GM23338 (cell line): ENCODE data around the gene EXOC3L4.

Source experiments
- CREB1 ChIP-seq: fragments of 250-450 bp; sonication (Bioruptor Pico); IDR thresholded peaks from 2 replicates; pipeline ENCODE4 v1.5.0; 2020; ENCODE audit warnings: low read depth, mild to moderate bottlenecking, moderate library complexity
- EZH2 ChIP-seq: fragments of 200-600 bp; sonication (generic); IDR thresholded peaks from one replicate; pipeline ENCODE4 v1.8.0; 2017; ENCODE audit warnings: antibody characterized with exemption, mild to moderate bottlenecking, low read depth; ENCODE audit not compliant: unreplicated experiment
- EZH2phosphoT487 ChIP-seq: fragments of 200-600 bp; sonication (generic); IDR thresholded peaks from one replicate; pipeline ENCODE4 v1.8.1; 2018; ENCODE audit warnings: antibody characterized with exemption; ENCODE audit not compliant: unreplicated experiment
- JUNB ChIP-seq: IDR thresholded peaks from one replicate; pipeline ENCODE4 v1.6.1; 2016; ENCODE audit warnings: antibody characterized with exemption; ENCODE audit not compliant: unreplicated experiment
- NANOG ChIP-seq: IDR thresholded peaks from 2 replicates; pipeline ENCODE4 v1.6.1; 2016; ENCODE audit warnings: antibody characterized with exemption, borderline replicate concordance
- POLR2AphosphoS5 ChIP-seq: IDR thresholded peaks from 2 replicates; pipeline ENCODE4 v1.6.1; 2016; ENCODE audit warnings: antibody characterized with exemption, low read depth
- STAT1 ChIP-seq: IDR thresholded peaks from one replicate; pipeline ENCODE4 v1.6.1; 2016; ENCODE audit warnings: antibody characterized with exemption; ENCODE audit not compliant: unreplicated experiment
- ZNF114 ChIP-seq: fragments of 250-450 bp; sonication (Bioruptor Pico); IDR thresholded peaks from 2 replicates; pipeline ENCODE4 v1.5.0; 2020; ENCODE audit warnings: mild to moderate bottlenecking, moderate library complexity
- ZNF331 ChIP-seq: fragments of 250-450 bp; sonication (Bioruptor Pico); IDR thresholded peaks from 2 replicates; pipeline ENCODE4 v1.5.0; 2020; ENCODE audit warnings: low read depth, mild to moderate bottlenecking, moderate library complexity
- TF ChIP-seq, protein P1 (sequence below), 2 experiments: fragments of 200-600 bp in 1 of 2; sonication (generic) in 1 of 2; conservative IDR thresholded peaks; 2 replicates each; pipeline versions ENCODE4 v1.5.1 to v1.6.1; 2016 to 2017; ENCODE audit warnings: antibody characterized with exemption in 2 of 2, low read depth in 2 of 2, mild to moderate bottlenecking in 2 of 2, moderate library complexity in 1 of 2
- TF ChIP-seq, protein P2 (sequence below): IDR thresholded peaks from one replicate; pipeline ENCODE4 v1.6.1; 2018; ENCODE audit warnings: antibody characterized with exemption; ENCODE audit not compliant: unreplicated experiment
- TF ChIP-seq, protein P3 (sequence below): IDR thresholded peaks from 2 replicates; pipeline ENCODE4 v1.6.1; 2016; ENCODE audit warnings: antibody characterized with exemption

DNA sequence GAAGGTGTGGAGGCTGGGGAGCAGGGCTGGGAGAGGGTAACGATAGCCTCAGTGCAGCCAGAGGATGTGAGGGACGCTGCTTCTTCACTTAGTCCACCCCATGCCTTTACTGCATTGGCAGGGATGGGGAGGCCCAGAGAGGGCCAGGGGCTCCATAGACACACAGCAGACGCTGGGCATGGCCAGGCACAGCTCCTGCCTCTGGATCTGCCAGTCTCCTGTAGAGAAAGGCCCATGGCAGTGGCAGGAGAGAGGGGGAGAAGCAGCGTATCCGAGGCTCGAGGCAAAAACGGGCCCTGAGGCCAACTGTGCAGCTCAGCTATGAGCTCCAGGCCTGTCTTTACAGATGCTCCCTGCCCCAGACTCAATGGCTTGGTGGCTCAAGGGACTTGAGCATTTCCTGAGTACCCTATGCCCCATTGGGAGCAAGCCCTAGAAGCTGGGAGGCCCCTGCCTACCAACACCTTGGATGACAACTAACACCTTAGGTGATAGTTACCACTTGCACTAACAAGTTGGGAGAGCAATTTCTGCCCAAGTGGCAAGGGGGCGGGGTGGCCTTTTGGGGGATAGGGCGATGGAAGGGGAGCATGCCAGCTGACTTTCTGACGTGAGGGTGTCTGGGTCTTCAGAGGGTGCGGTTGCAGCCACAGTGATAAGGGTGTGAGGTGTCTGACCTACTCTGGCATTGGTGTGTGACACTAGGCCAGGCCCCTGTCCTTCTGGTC is 15.5 kb upstream of the EXOC3L4 start:
- TF ChIP-seq, protein P1, sequence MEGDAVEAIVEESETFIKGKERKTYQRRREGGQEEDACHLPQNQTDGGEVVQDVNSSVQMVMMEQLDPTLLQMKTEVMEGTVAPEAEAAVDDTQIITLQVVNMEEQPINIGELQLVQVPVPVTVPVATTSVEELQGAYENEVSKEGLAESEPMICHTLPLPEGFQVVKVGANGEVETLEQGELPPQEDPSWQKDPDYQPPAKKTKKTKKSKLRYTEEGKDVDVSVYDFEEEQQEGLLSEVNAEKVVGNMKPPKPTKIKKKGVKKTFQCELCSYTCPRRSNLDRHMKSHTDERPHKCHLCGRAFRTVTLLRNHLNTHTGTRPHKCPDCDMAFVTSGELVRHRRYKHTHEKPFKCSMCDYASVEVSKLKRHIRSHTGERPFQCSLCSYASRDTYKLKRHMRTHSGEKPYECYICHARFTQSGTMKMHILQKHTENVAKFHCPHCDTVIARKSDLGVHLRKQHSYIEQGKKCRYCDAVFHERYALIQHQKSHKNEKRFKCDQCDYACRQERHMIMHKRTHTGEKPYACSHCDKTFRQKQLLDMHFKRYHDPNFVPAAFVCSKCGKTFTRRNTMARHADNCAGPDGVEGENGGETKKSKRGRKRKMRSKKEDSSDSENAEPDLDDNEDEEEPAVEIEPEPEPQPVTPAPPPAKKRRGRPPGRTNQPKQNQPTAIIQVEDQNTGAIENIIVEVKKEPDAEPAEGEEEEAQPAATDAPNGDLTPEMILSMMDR (conservative IDR thresholded peaks at IDR 0.05; ENCODE audit: low read depth in 2 of 2): no peak
- TF ChIP-seq ZNF114 (CRISPR knock-in tag) (no peak), CREB1 (CRISPR knock-in tag) (no peak), POLR2AphosphoS5 (no peak), EZH2phosphoT487 (no peak), EZH2 (no peak), JUNB (no peak), STAT1 (no peak), NANOG (no peak), ZNF331 (CRISPR knock-in tag) (no peak)
- TF ChIP-seq, protein P2, sequence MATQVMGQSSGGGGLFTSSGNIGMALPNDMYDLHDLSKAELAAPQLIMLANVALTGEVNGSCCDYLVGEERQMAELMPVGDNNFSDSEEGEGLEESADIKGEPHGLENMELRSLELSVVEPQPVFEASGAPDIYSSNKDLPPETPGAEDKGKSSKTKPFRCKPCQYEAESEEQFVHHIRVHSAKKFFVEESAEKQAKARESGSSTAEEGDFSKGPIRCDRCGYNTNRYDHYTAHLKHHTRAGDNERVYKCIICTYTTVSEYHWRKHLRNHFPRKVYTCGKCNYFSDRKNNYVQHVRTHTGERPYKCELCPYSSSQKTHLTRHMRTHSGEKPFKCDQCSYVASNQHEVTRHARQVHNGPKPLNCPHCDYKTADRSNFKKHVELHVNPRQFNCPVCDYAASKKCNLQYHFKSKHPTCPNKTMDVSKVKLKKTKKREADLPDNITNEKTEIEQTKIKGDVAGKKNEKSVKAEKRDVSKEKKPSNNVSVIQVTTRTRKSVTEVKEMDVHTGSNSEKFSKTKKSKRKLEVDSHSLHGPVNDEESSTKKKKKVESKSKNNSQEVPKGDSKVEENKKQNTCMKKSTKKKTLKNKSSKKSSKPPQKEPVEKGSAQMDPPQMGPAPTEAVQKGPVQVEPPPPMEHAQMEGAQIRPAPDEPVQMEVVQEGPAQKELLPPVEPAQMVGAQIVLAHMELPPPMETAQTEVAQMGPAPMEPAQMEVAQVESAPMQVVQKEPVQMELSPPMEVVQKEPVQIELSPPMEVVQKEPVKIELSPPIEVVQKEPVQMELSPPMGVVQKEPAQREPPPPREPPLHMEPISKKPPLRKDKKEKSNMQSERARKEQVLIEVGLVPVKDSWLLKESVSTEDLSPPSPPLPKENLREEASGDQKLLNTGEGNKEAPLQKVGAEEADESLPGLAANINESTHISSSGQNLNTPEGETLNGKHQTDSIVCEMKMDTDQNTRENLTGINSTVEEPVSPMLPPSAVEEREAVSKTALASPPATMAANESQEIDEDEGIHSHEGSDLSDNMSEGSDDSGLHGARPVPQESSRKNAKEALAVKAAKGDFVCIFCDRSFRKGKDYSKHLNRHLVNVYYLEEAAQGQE: no peak
- TF ChIP-seq, protein P3, sequence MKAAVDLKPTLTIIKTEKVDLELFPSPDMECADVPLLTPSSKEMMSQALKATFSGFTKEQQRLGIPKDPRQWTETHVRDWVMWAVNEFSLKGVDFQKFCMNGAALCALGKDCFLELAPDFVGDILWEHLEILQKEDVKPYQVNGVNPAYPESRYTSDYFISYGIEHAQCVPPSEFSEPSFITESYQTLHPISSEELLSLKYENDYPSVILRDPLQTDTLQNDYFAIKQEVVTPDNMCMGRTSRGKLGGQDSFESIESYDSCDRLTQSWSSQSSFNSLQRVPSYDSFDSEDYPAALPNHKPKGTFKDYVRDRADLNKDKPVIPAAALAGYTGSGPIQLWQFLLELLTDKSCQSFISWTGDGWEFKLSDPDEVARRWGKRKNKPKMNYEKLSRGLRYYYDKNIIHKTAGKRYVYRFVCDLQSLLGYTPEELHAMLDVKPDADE: no peak
